ENCODE data around the gene CDC42BPA.
"Not testable (repeated sequence)": the region's sequence is repeated elsewhere in the genome, so short reads cannot be mapped to it uniquely, and the experiment has no call there.

The CDC42BPA gene

DNA sequence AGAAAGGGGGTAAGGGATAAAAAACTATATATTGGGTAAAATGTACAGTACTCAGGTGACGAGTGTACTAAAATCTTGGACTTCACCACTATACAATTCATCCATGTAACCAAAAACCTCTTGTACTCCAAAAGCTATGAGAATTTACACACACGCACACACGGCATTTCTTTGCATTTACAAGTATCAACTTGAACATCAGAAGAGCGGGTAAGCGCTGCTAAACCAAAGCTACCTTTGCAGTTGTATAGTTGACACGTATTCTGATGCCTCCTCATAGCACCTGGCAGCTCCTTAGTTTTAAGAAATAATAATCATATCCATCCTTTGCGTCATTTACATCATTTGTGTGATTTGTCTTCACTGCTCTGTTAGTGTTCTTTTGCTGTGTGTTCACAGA, 17.6 kb downstream of the CDC42BPA start:
- Histone ChIP-seq H3K4me1 (ENCODE audit: insufficient read depth, low read length) (peaks cover 22% of the 10 kb centered on the region), H3K27ac (ENCODE audit: low read depth, low read length) (no peak overlapping the region), H3K27me3 (ENCODE audit: control insufficient read depth in 1 of 2, insufficient read depth in 2 of 2, low read length in 2 of 2) (no peaks in the 10 kb centered on the region), H3K9me3 (ENCODE audit: low read length) (no peaks in the 10 kb centered on the region), H3K9ac (ENCODE audit: low read length) (no peak overlapping the region), H3K4me3 (ENCODE audit: low read depth in 1 of 2, low read length in 2 of 2) (no peak overlapping the region), H3K36me3 (ENCODE audit: insufficient read depth, low read length) (no peaks in the 10 kb centered on the region)

DNA sequence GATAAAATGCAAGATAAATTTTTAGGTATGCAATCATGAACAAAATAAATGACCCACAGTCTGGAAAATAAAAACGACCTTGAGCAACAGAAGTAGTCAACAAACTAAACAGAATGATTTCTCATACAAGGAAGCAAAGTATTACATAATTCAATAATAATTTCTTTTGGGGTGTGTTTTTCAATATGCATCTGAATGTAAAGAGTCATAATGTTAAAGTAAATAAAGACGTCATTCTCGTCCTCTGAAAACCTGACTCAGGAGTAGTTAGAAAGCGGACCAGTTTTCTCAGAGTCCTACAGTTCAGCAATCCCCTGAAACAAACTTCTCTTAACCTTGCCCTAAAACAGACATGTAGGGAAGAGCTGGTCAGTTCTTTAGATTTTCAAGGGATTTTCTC, 18.6 kb downstream of the CDC42BPA start:
- Histone ChIP-seq H3K27ac (ENCODE audit: low read depth, low read length) (no peak overlapping the region), H3K4me3 (ENCODE audit: low read depth in 1 of 2, low read length in 2 of 2) (no peak overlapping the region), H3K27me3 (ENCODE audit: control insufficient read depth in 1 of 2, insufficient read depth in 2 of 2, low read length in 2 of 2) (no peaks in the 10 kb centered on the region), H3K9me3 (ENCODE audit: low read length) (no peaks in the 10 kb centered on the region), H3K36me3 (ENCODE audit: insufficient read depth, low read length) (no peaks in the 10 kb centered on the region), H3K9ac (ENCODE audit: low read length) (no peak overlapping the region), H3K4me1 (ENCODE audit: insufficient read depth, low read length) (peaks cover 27% of the 10 kb centered on the region)

- H3K4me1 ChIP-seq (ENCODE audit: insufficient read depth, low read length), result peaks cover 27% of the 10 kb centered on the region
- H3K36me3 ChIP-seq (ENCODE audit: insufficient read depth, low read length), result no peaks in the 10 kb centered on the region
- no peaks in the 10 kb centered on the region for H3K27me3 ChIP-seq (ENCODE audit: control insufficient read depth in 1 of 2, insufficient read depth in 2 of 2, low read length in 2 of 2)
- H3K4me3 ChIP-seq (ENCODE audit: low read depth in 1 of 2, low read length in 2 of 2), result no peak overlapping the region
- no peak overlapping the region for H3K9ac ChIP-seq (ENCODE audit: low read length)
- no peak overlapping the region for H3K27ac ChIP-seq (ENCODE audit: low read depth, low read length)
- no peaks in the 10 kb centered on the region for H3K9me3 ChIP-seq (ENCODE audit: low read length)
Observed at GRCh38 chr1:227299241-227299627, 19.1 kb downstream of the CDC42BPA start.

DNA sequence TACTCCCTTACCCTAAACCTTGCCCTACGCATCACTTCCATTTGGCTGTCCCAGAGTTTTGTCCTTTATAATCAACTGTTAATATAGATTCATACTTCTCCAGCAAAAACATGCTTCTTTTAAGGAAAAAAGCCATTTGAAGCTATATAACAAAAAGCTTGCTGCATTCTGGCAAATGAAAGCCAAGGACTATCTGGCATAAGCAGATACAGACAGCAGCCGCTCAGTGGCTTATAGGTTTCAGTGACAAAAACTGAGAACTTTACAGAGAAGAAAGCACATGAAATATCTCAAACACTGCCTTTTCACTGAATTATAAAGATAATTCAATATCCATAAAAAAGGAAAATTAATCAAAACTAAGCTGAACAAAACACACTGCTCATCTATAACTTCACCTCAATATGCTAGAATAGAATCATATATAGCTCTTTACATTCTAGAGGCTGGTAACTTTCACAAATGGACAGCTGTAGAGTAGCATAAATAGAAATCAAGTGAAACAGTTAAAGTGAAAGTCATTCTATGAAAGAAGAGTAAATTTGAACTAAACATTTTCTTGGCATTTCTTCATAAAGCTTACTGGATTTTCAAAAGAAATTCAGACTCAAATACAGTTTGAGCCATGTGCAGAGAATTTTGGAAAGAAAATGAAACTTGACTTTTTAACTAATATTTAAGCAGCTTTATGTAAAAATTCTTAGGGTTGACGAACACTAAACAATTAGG, 19.6 kb downstream of the CDC42BPA start:
- Histone ChIP-seq H3K27me3 (ENCODE audit: control insufficient read depth in 1 of 2, insufficient read depth in 2 of 2, low read length in 2 of 2) (no peaks in the 10 kb centered on the region), H3K36me3 (ENCODE audit: insufficient read depth, low read length) (no peaks in the 10 kb centered on the region), H3K4me3 (ENCODE audit: low read depth in 1 of 2, low read length in 2 of 2) (no peak overlapping the region), H3K4me1 (ENCODE audit: insufficient read depth, low read length) (peaks cover 27% of the 10 kb centered on the region), H3K9me3 (ENCODE audit: low read length) (no peaks in the 10 kb centered on the region), H3K27ac (ENCODE audit: low read depth, low read length) (no peak overlapping the region), H3K9ac (ENCODE audit: low read length) (no peak overlapping the region)

DNA sequence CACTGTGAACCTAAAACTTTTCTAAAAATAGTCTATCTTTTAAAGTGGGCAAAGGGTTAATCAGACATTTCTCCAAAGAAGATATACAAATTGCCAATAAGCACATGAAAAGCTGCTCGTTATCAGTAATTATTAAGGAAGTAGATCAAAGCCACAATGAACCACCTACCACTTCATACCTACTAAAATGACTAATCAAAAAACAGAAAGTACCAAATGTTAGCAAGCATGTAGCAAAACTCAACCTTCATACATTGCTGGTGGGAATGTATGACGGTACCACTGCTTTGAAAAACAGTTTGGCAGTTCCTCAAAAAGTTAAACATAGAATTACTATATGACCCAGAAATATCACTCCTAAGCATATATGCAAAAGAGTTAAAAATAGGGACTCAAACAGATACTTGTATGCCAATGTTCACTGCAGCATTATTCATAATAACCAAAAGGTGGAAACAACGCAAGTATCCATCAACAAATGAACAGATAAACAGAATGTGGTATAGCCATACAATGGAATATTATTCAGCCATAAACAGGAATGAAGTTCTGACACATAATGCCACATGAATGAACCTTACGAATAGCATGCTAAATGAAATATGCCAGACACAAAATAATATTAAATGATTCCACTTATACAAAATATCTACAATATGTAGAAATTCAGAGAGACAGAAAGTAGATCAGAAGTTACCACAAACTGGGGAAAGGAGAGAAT, 21.1 kb downstream of the CDC42BPA start:
- Histone ChIP-seq H3K4me3 (ENCODE audit: low read depth in 1 of 2, low read length in 2 of 2) (no peak overlapping the region), H3K9ac (ENCODE audit: low read length) (no peak overlapping the region), H3K9me3 (ENCODE audit: low read length) (no peaks in the 10 kb centered on the region), H3K27me3 (ENCODE audit: control insufficient read depth in 1 of 2, insufficient read depth in 2 of 2, low read length in 2 of 2) (no peaks in the 10 kb centered on the region), H3K36me3 (ENCODE audit: insufficient read depth, low read length) (no peaks in the 10 kb centered on the region), H3K4me1 (ENCODE audit: insufficient read depth, low read length) (peaks cover 27% of the 10 kb centered on the region), H3K27ac (ENCODE audit: low read depth, low read length) (no peak overlapping the region)

DNA sequence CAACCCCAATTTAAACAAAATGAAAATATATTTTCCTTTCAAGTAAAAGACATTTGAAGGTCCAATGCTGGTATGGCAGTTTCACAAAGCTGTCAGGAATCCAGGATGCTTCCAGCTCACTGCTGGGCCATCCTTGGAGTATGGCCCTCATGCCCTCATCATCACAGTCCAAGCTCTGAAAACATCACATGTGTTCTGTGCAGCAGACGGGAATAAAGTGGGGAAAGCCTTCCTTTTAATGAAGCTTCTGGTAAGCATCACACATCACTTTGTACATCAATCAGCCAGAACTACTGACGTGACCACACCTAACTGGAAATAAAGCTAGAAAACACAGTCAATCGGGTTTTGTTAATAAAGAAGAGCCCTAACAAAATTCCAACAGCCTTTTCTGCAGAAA, 22.7 kb downstream of the CDC42BPA start:
- H3K4me1 ChIP-seq (ENCODE audit: insufficient read depth, low read length), result peaks cover 27% of the 10 kb centered on the region
- H3K27ac ChIP-seq (ENCODE audit: low read depth, low read length), result no peak overlapping the region
- H3K27me3 ChIP-seq (ENCODE audit: control insufficient read depth in 1 of 2, insufficient read depth in 2 of 2, low read length in 2 of 2), result no peaks in the 10 kb centered on the region
- H3K9ac ChIP-seq (ENCODE audit: low read length), result no peak overlapping the region
- H3K4me3 ChIP-seq (ENCODE audit: low read depth in 1 of 2, low read length in 2 of 2), result no peak overlapping the region
- no peaks in the 10 kb centered on the region for H3K36me3 ChIP-seq (ENCODE audit: insufficient read depth, low read length)
- no peaks in the 10 kb centered on the region for H3K9me3 ChIP-seq (ENCODE audit: low read length)

- Histone ChIP-seq H3K27ac (ENCODE audit: low read depth, low read length) (no peak overlapping the region), H3K4me3 (ENCODE audit: low read depth in 1 of 2, low read length in 2 of 2) (no peak overlapping the region), H3K9ac (ENCODE audit: low read length) (no peak overlapping the region), H3K9me3 (ENCODE audit: low read length) (no peaks in the 10 kb centered on the region), H3K36me3 (ENCODE audit: insufficient read depth, low read length) (no peaks in the 10 kb centered on the region), H3K27me3 (ENCODE audit: control insufficient read depth in 1 of 2, insufficient read depth in 2 of 2, low read length in 2 of 2) (no peaks in the 10 kb centered on the region), H3K4me1 (ENCODE audit: insufficient read depth, low read length) (no peaks in the 10 kb centered on the region)
Observed at GRCh38 chr1:227285745-227286144, 32.5 kb downstream of the CDC42BPA start.

DNA sequence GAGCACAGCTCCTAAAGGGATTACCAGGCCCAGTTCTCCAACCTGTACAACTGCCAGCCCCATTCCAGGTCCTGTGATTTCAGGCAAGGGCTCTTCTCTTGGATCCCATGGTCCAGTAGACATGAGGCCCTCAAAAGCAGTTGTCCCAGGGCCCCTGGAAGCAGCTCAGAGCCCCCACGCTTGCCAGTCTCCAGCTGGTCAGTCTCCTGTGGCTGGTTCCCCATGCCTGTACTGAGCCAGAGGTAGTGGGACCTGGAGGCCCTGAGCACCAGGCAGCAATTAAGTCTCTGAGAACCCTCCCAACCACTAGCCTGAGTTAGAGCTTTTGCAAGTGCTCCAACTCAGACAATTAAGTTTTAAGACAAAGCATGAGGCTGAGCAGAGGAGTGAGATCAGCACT, 36.9 kb downstream of the CDC42BPA start:
- Histone ChIP-seq H3K36me3 (ENCODE audit: insufficient read depth, low read length) (no peaks in the 10 kb centered on the region), H3K4me1 (ENCODE audit: insufficient read depth, low read length) (no peaks in the 10 kb centered on the region), H3K9me3 (ENCODE audit: low read length) (no peaks in the 10 kb centered on the region), H3K27ac (ENCODE audit: low read depth, low read length) (no peak overlapping the region), H3K9ac (ENCODE audit: low read length) (no peak overlapping the region), H3K4me3 (ENCODE audit: low read depth in 1 of 2, low read length in 2 of 2) (no peak overlapping the region), H3K27me3 (ENCODE audit: control insufficient read depth in 1 of 2, insufficient read depth in 2 of 2, low read length in 2 of 2) (no peaks in the 10 kb centered on the region)

DNA sequence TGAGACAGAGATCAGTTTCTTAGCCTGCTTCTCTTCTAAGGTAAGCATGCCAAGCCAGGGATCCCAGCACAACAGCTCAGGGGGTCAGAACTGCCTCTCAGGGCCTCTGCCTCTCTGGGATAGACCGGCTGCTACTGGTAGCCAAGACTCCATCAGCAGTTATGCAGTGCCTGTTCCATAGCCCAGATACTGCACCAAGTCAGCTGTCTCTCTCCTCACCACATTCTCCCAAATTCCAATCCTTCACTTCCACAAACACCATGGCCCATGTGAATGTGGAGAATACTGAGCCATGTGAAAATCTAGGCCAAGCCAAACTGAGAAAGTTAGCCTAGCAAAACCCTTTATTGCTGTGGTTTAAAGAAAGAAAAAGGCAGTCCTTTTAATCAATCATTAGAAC, 37.5 kb downstream of the CDC42BPA start:
- Histone ChIP-seq H3K4me3 (ENCODE audit: low read depth in 1 of 2, low read length in 2 of 2) (no peak overlapping the region), H3K4me1 (ENCODE audit: insufficient read depth, low read length) (no peaks in the 10 kb centered on the region), H3K27ac (ENCODE audit: low read depth, low read length) (no peak overlapping the region), H3K27me3 (ENCODE audit: control insufficient read depth in 1 of 2, insufficient read depth in 2 of 2, low read length in 2 of 2) (no peaks in the 10 kb centered on the region), H3K9ac (ENCODE audit: low read length) (no peak overlapping the region), H3K9me3 (ENCODE audit: low read length) (no peaks in the 10 kb centered on the region), H3K36me3 (ENCODE audit: insufficient read depth, low read length) (no peaks in the 10 kb centered on the region)

DNA sequence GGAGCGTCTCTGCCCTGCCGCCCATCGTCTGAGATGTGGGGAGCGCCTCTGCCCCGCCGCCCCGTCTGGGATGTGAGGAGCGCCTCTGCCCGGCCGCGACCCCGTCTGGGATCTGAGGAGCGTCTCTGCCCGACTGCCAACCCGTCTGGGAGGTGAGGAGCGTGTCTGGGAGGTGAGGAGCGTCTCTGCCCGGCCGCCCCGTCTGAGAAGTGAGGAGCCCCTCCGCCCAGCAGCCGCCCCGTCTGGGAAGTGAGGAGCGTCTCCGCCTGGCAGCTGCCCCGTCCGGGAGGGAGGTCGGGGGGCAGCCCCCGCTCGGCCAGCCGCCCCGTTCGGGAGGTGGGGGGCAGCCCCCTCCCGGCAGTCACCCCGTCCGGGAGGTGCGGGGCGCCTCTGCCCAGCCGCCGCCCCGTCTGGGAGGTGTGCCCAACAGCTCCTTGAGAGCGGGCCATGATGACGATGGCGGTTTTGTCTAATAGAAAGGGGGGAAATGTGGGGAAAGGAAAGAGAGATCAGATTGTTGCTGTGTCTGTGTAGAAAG, 42.1 kb downstream of the CDC42BPA start:
- not testable (repeated sequence) for H3K4me1 ChIP-seq (ENCODE audit: insufficient read depth, low read length); H3K27me3 ChIP-seq (ENCODE audit: control insufficient read depth in 1 of 2, insufficient read depth in 2 of 2, low read length in 2 of 2); H3K9ac ChIP-seq (ENCODE audit: low read length); H3K27ac ChIP-seq (ENCODE audit: low read depth, low read length); H3K9me3 ChIP-seq (ENCODE audit: low read length); H3K36me3 ChIP-seq (ENCODE audit: insufficient read depth, low read length); H3K4me3 ChIP-seq (ENCODE audit: low read depth in 1 of 2, low read length in 2 of 2)

DNA sequence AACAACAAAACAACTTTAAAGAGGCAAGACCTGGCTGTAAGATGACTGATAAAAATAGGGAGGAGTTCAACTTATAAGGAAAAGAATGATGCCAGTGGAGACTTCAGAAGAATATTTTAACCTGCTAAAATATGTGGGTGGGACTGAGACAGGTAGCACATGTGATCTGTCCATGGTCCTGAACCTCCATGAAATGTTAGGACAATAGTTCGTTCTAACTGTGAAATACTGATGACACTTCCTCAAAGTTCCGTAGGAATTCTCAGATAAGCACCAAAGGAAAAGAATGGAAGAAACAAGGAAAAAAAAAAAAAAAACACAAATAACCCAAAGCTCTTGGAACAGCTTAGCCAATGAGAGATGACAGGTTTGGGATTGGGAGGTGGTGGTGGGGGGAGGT, 44.7 kb downstream of the CDC42BPA start:
- no peak overlapping the region for H3K4me3 ChIP-seq (ENCODE audit: low read depth in 1 of 2, low read length in 2 of 2)
- no peaks in the 10 kb centered on the region for H3K9me3 ChIP-seq (ENCODE audit: low read length)
- H3K36me3 ChIP-seq (ENCODE audit: insufficient read depth, low read length), result no peaks in the 10 kb centered on the region
- no peaks in the 10 kb centered on the region for H3K4me1 ChIP-seq (ENCODE audit: insufficient read depth, low read length)
- no peak overlapping the region for H3K9ac ChIP-seq (ENCODE audit: low read length)
- H3K27ac ChIP-seq (ENCODE audit: low read depth, low read length), result no peak overlapping the region
- no peaks in the 10 kb centered on the region for H3K27me3 ChIP-seq (ENCODE audit: control insufficient read depth in 1 of 2, insufficient read depth in 2 of 2, low read length in 2 of 2)

GRCh38 chr1:227272428-227272827, 45.9 kb downstream of the CDC42BPA start:
- Histone ChIP-seq H3K4me1 (ENCODE audit: insufficient read depth, low read length) (peaks cover 6% of the 10 kb centered on the region), H3K4me3 (ENCODE audit: low read depth in 1 of 2, low read length in 2 of 2) (no peak overlapping the region), H3K9ac (ENCODE audit: low read length) (no peak overlapping the region), H3K9me3 (ENCODE audit: low read length) (no peaks in the 10 kb centered on the region), H3K27ac (ENCODE audit: low read depth, low read length) (no peak overlapping the region), H3K27me3 (ENCODE audit: control insufficient read depth in 1 of 2, insufficient read depth in 2 of 2, low read length in 2 of 2) (no peaks in the 10 kb centered on the region), H3K36me3 (ENCODE audit: insufficient read depth, low read length) (no peaks in the 10 kb centered on the region)
